HG02970 (cell line): ENCODE data around the gene OR6B2.
"Not testable (repeated sequence)": the region's sequence is repeated elsewhere in the genome, so short reads cannot be mapped to it uniquely, and the experiment has no call there.

Source experiments
- ATAC-seq: cut with Tn5 transposase; IDR thresholded peaks from one replicate; pipeline ENCODE4 v1.9.1; 2021; ENCODE audit warnings: mild to moderate bottlenecking, moderate library complexity, moderate number of reproducible peaks; ENCODE audit not compliant: unreplicated experiment, low FRiP score

The OR6B2 gene

DNA sequence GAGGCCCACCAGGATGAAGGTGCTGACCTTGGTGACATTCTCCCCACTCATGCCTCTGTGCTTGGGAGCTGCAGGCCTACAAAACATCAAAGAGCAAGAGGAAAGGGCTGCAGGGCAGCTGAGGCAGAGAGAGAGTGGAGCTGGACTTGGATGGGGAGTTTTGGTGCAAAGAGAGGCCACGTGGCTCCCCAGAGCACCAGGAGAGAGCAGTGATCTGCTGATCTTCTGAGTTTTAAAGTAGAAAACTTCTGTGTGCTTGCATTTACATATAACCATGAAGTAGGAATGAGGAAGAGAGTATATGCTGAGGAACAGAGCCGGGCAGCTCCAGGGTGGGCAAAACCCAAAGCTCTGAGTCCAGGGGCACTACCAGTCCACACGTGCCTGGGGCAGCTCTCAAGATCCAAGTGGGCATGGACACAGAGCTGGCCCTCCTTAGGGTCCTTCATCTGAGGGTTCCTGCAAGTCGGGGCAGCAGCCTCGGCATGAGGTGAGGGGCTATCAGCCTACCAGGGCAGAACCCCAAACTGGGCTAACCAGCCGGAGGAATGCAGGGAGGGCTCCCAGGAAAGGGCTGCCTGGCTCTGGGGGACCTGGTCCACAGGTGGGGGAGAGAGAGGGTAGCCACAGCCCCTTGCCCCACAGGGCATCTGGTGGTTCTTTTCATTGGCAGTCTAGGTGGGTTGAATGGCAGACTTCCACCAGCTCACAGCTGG lies at the start of gene OR6B2:
TSS of gene OR6B2 (minus strand) at position 51 of the 716 bp plus-strand sequence. CDS start at position 51, 0 bp downstream.
- ATAC-seq: no peak

DNA sequence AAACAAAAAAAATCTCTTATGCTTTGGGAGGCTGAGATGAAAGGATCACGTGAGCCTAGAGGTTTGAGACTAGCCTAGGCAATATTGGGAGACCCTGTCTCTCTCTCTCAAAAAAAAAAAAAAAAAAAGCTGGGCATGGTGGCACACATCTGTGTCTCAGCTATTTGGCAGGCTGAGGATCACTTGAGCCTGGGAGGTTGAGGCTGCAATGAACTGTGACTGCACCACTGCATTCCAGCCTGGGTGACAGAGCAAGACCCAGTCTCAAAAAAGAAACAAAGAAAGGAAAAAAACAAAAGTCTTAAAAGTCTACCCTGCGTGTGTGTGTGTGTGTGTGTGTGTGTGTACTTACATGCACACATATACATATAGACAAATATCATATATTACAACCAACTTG lies 48.4 kb upstream of the OR6B2 start:
- ATAC-seq: no peak

DNA sequence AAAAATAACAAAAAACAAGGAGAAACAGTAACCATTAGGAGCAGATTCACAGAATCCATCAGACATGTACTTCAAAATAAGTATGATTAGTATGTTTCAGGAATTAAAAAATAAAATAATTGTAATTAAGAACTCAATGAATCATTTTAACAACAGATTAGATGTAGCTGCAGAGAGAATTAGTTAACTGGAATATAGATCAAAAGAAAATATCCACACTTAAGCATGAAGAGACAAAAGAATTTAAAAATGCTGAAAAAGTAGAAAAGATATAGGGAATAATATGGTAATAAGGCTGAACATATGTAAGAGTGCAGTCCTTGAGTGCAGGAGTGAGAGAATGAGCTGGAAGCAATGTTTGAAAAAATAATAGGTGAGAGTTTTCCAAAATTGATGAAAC lies 47.2 kb upstream of the OR6B2 start:
- ATAC-seq: no peak

DNA sequence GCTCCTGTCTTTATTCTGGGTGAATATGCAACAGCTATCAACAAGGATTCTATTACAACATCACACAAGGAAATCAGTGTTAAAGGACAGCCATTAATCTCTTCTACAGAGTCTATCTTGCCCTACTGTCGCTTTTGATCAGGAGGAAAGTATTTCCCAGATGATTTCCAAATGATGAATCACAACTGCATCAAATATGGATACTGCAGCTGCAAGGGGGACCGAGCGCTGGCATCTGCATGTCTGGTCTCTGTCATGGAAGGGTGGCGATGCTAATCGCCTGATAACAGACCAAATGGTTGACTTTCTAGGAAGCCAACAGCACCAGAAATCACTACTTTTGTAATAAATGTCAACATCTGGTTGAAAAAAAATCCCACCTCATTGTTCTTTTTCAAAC lies 44.3 kb upstream of the OR6B2 start:
- no peak for ATAC-seq

DNA sequence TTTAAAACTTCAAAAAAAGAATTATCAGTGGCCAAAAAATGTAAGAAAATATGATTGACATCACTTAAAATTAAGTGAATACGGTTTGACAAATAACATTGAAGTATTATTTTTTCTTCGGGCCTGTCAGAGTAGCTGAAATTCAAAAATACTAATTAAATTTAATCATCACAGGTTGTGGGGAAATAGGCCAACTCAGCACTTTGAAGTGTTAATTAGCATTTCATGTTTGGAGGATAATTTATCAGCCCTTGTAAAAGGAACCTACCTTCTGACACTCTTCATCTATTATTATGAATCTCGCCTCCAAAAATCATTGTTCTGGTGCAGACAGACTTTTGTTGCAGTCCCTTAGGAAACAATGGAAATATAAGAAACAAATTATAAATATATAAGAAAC lies 40.7 kb upstream of the OR6B2 start:
- no peak for ATAC-seq

GRCh38 chr2:240069829-240070228 lies 39.6 kb upstream of the OR6B2 start:
- no peak for ATAC-seq

- no peak for ATAC-seq
These were observed 38.0 kb upstream of the OR6B2 start for GRCh38 chr2:240068193-240068592.

- ATAC-seq: no peak
These were observed 36.3 kb upstream of the OR6B2 start for GRCh38 chr2:240066489-240066888.

DNA sequence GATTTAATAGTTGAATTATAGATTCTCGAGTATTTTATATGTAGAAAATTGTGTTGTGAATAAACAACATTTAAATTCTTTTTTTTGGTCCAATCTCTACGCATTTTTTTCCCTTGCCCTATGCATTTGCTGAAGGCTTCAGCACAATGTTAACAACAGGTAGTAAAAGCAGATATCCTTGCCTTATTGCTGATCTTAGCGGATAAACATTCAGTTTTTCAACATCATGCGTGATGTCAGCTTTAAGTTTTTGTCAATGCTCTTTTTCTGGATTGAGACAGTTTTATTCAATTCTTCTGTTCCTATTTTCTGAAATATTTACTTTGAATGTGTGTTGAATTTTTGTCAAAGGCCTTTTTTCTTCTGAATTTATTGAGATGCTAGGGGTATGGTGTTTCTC lies 34.7 kb upstream of the OR6B2 start:
- ATAC-seq: no peak

DNA sequence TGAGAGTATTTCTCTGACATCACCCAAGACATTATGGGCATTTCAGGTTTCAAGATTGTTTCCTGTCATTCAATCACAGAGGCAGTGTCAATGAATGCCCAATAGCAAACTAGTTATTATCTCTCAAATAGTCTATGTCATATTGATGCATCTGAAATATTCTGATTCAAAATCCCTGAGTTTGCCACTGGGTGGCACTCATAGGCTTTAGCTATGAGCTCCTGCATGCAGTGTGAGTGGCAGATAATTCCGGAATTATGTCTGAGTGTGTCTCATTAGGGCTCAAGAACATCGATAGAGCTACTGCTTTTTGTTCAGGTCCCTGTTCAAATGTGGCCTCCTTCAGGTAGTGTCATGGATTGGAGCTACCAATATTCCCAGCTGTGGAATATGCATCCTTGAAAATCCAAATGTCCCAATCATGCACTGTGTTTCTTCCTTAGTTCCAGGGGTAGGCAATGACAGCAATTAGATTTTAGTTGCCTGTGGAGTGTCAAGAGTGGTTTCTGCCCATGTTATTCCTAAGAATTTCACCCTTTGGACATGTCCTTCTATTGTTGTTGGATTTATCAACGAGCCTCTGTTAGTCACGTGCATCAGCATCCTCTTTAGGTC lies 30.9 kb upstream of the OR6B2 start:
- ATAC-seq: no peak

DNA sequence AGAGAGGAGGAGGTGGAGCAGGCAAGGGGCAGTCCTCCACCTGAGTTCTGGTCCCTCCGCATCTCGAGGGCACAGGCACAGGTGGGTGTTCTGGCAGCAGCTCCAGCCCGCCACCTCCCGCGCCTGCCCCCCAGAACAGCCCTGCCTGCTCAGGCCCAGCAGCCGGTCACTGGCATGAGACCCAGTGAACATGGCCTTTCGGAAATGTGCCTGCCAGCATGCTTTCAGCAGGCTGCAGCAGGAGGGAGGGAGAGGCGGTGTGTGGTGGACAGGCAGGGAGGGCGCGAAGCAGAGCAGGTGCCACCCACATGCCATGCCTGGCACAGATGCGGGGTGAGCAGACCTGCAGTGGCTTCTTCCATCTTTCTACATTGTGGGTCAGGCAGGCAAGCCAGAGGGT lies 26.4 kb upstream of the OR6B2 start:
- ATAC-seq: no peak

DNA sequence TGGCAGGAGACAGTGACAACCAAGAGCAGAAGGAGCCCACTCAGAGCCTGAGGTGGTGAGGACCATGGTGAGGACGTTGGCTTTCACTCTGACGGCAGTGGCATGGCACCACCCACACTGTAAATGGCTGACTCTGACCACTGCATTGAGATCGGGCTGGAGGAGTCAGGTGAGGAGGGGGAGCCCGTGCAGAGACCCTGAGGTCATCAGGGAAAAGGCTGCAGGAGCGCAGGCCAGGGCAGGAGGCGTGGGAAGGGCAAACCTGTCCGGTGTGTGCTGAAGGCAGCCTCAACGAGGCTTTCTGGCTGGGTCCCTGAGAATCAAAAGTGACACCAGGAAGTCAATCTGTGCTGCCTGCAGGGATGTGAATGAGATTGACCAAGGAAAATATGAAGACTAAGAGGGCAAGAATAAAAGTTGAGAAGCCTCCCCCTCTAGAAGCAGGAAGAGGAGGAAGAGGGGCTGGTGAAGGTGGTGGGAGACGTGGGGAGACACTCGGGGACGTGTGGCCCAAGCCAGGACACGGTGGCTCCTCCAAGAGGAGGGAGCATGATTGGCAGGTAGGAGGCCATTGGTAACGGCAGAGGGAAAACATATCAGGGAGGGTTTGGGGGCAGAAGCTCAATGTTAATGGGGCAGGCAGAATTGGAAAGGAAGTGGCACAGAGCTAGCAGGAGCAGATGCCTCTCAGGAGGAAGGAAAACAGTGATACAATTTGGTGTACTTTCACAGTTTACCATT lies 25.1 kb upstream of the OR6B2 start:
- ATAC-seq: no peak

DNA sequence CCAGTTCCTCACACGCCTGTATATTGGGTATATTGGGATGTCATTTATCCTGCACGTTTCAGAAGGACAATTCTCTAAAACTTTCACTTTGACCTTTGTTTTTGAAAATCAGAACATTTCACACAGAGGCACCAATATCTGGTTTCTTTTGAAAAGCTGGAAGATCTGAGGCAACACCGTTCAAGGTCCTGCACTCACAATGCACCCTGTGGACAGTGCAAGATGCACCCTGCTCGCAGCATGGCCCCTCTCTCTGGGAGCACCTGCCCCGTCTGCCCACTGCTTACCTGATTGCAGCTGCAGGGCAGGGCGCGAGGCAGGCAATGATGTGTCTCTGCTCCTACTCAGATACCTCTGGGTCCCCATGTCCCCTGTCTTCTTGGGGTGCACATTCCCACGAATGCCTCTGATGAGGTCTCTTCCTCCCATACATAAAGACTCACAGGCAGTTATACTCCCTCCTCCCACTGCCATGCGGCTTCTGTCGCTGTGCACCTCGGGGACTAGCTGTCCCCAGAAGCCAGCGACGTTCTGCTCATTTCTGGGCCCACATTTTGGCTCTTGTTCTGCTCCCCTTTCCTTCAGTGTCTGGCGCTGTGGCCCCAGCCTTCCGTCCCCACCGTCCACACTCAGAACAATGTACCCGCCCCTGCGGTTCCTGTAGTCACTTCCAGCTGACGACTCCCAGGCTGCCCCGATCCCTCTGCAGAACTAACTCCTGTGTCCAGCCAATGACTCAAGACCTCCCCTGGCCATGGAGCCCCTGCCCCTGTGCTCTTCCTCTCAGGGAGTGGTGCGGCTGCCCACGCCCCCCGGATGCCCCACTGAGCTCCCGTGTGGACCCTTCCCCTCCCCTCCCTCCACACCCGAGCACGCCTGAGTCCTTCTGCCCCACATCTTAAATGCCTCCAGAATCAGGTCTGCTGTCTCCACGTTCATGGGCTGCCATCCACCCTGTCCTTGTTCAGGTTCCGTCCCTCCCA lies 23.2 kb upstream of the OR6B2 start, which contains the start of gene OR6B3:
TSS of gene OR6B3 (minus strand) at position 349 of the 983 bp plus-strand sequence.
- ATAC-seq: no peak

- no peak for ATAC-seq
These were observed 22.3 kb upstream of the OR6B2 start for GRCh38 chr2:240052524-240052923.

- ATAC-seq: no peak
These were observed 21.5 kb upstream of the OR6B2 start for GRCh38 chr2:240051697-240052096.

DNA sequence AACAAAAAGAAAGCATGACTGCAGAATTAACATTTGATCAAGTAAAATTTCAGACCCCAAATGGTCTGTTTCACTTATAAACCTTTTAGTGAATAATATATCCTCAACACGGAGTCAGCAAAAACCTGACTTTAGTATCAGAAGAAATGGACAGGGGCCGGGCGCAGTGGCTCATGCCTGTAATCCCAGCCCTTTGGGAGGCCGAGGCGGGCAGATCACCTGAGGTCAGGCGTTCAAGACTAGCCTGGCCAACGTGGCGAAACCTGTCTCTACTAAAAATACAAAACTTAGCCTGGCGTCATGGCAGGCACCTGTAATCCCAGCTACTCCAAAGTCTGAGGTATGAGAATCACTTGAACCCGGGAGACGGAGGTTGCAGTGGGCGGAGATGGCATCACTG lies 20.0 kb upstream of the OR6B2 start:
- no peak for ATAC-seq

DNA sequence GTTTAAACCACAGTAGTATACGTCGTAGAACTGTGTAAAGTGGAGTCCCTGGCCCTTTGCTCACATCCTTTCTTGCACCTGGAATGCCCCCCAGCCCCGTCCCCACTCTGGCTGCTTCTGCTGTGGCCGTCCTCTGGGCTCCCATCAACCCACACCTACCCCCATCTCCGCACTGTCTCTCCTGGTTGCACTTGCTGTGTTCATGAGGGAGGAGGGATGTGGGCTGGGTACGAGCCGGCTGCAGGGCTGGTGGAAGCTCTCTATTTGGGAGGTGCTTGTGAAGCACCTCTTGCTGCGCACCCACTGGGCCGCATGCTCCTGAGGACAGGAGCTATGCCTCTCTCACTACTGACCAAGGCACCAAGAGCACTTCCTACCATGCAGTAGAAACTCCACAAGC lies 18.0 kb upstream of the OR6B2 start:
- no peak for ATAC-seq

DNA sequence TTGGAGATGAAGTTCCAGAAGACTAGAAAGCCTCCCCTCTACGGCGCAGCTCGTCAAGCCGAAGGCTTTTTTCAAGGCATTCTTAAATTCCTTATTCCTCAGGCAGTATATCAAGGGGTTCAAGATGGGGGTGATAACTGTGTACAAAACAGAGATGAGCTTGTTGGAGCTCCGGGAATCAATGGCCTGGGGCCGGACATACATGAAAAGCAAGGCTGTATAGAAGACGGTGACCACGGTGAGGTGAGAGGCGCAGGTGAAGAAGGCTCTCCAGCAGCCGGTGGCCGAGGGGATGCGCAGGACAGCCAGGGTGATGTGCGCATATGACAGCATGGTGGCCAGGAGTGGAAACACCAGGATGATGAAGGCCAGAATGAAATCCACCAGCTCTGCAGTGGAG lies 14.9 kb upstream of the OR6B2 start:
- no peak for ATAC-seq

DNA sequence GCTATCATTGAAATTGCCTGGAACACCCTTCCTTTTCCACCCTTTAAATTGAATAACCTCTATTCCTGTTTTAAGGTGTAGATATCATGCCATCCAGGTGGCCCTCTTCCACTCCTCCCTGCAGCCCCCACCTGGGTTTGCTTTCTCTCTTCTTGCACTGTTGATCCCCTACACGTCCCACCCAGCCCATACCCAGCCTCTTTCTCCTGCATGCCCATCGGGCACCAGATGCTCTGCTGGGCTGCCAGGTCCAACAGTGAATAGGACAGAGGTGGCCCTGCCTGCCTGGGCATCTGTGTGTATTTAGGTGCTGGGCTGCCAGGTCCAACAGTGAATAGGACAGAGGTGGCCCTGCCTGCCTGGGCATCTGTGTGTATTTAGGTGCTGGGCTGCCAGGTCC lies 13.9 kb upstream of the OR6B2 start:
- ATAC-seq: not testable (repeated sequence)

DNA sequence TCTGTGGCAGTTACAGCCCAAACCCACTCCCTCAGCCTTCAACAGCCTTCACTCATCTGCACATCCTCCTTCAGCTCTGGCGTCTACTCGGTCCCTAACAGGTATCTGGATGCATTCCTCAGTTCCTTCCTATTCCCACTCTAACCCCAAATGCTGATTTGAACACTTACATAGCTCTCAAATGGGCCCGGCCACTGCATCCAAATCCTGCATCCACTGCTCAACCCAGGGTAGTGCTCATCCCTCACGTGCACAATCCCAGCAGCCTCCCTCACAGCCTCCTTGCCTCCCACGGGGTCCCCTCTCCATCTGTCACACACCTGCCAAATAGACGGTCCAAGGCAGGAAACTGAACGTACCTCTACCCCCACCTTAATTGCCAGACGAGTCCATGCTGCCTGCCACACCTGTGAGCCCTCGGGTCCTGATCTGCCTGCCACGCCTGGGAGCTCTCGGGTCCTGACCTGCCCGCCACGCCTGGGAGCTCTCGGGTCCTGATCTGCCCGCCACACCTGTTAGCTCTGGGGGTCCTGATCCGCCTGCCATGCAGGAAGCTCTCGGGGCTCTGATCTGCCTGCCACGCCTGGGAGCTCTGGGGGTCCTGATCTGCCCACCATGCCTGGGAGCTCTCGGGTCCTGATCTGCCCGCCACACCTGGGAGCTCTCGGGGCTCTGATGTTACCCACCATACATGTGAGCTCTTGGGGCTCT lies 13.2 kb upstream of the OR6B2 start:
- no peak for ATAC-seq
